Common myeloid progenitor, CD34-positive (primary cell): Measurements from ENCODE around the gene GPR107.

Experiments
- CTCF ChIA-PET: fragments of 350-600 bp; sonication (Branson Sonifier 250); formaldehyde crosslinking; loops from one replicate; lab custom pipeline; 2021; ENCODE audit warnings: antibody characterized with exemption; lab: Charles Lee
- POLR2A ChIA-PET: fragments of 350-600 bp; sonication (Branson Sonifier 250); formaldehyde crosslinking; loops from one replicate; lab custom pipeline; 2021; ENCODE audit warnings: antibody characterized with exemption; lab: Charles Lee
- DNase-seq, 3 donors: peaks; one replicate each; pipeline versions ENCODE4 v3.0.0 to v3.0.0-alpha.2; 2013
- H3K27ac ChIP-seq, 2 experiments: 1 replicate in 1 of 2; 2 replicates in 1 of 2; pipeline ENCODE4 v1.7.0; 2013; ENCODE audit warnings: inconsistent platforms in 2 of 2, low read length in 2 of 2, mild to moderate bottlenecking in 2 of 2, low read depth in 1 of 2, moderate library complexity in 1 of 2; ENCODE audit not compliant: severe bottlenecking in 2 of 2, insufficient read depth in 1 of 2, poor library complexity in 1 of 2
- H3K27me3 ChIP-seq, 5 experiments: replicated peaks in 2 of 5; 1 replicate in 3 of 5; 2 replicates in 2 of 5; pipeline versions ENCODE4 v1.6.1 to v1.7.0; 2013; ENCODE audit warnings: low read length in 4 of 5, mild to moderate bottlenecking in 2 of 5, moderate library complexity in 2 of 5, inconsistent platforms in 1 of 5; ENCODE audit not compliant: insufficient read depth in 5 of 5, control insufficient read depth in 4 of 5
- H3K36me3 ChIP-seq, 4 experiments: 1 replicate in 2 of 4; 2 replicates in 2 of 4; pipeline versions ENCODE4 v1.6.1 to v1.7.0; 2013; ENCODE audit warnings: low read length in 3 of 4, control low read depth in 1 of 4, mild to moderate bottlenecking in 1 of 4; ENCODE audit not compliant: control insufficient read depth in 4 of 4, insufficient read depth in 4 of 4
- H3K4me1 ChIP-seq, 4 experiments: 1 replicate in 3 of 4; 2 replicates in 1 of 4; pipeline versions ENCODE4 v1.6.1 to v1.7.1; 2013; ENCODE audit warnings: low read length in 3 of 4, mild to moderate bottlenecking in 3 of 4, control low read depth in 1 of 4, inconsistent platforms in 1 of 4, moderate library complexity in 1 of 4; ENCODE audit not compliant: control insufficient read depth in 4 of 4, insufficient read depth in 4 of 4; ENCODE audit errors: control extremely low read depth in 1 of 4
- H3K4me3 ChIP-seq, 7 experiments: 1 replicate in 4 of 7; 2 replicates in 3 of 7; pipeline versions ENCODE4 v1.5.1 to v1.7.0; 2013; ENCODE audit warnings: mild to moderate bottlenecking in 7 of 7, low read length in 6 of 7, moderate library complexity in 6 of 7, inconsistent platforms in 2 of 7, low read depth in 2 of 7, control low read depth in 1 of 7; ENCODE audit not compliant: insufficient read depth in 4 of 7, control insufficient read depth in 1 of 7; ENCODE audit errors: extremely low read depth in 1 of 7
- H3K9me3 ChIP-seq, 5 experiments: 1 replicate in 4 of 5; 2 replicates in 1 of 5; pipeline versions ENCODE4 v1.6.1 to v1.7.1; 2013; ENCODE audit warnings: low read length in 4 of 5, mild to moderate bottlenecking in 2 of 5, inconsistent platforms in 1 of 5, low read depth in 1 of 5, moderate library complexity in 1 of 5; ENCODE audit not compliant: control insufficient read depth in 4 of 5, insufficient read depth in 2 of 5; ENCODE audit errors: control extremely low read depth in 1 of 5
- WGBS: methylation state at CpG from one replicate; pipeline ENCODE4 v1.1.5; 2013; ENCODE audit not compliant: insufficient coverage; 5-methylcytosine and 5-hydroxymethylcytosine counted together

GPR107 gene

DNA sequence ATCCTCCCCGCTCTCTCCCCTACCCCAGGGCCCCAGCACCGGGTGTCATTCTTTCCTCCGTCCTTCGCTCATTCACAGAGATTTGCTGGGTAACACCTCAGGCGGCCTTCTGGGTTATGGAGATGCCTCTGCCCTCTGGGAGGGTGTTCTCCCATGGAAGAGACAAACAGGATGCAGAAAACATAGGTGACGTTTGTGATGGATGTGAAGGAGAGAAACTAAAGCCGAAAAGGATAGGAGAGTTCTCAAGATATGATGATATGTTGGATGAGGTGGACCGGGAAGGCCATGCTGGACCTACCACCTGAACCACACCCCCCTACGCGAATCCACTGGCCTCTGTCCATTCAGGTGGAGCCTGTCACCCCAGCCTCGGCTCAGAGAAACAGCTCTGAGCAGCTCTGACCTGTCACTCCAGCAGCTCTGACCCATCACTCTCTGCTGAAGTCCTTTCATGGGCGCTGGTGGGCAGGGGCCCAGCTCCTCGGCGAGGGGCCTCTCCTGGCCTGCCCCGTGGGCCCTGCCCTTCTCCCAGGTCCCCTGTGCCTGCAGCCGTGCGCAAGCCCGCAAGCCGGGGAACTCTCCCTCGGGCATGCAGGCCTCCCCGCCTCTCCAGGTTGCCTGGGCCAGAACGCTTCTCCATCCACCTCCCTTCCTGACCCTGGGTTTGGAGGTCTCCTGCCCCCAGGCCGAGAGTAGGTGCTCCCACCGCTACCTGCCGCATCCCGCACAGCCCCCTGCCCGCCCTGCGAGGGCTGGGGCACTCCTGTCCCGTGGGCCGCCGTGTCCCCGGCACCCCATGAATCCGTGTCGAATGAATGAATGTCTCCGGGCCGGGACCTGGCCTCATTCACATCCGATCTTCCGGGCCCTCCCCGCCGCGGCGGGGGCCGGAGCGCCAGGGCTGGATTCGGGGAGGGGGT, 117.8 kb downstream of the GPR107 start:
- no peaks in the 10 kb centered on the region for H3K36me3 ChIP-seq
- ChIA-PET CTCF (no interaction called here), POLR2A (no interaction called here)
- peak overlapping the region in 2 of 7 experiments; percentile 27 to 33 for H3K4me3 ChIP-seq
- DNase-seq: no peak
- H3K27ac ChIP-seq: no peak overlapping the region
- peaks cover 0 to 13% (median 10%) of the 10 kb centered on the region in 4 experiments for H3K4me1 ChIP-seq
- 39% methylated on average over 26 of the region's 45 CpGs for WGBS
- no peaks in the 10 kb centered on the region for H3K9me3 ChIP-seq
- H3K27me3 ChIP-seq: peaks cover 0 to 48% (median 14%) of the 10 kb centered on the region in 5 experiments

DNA sequence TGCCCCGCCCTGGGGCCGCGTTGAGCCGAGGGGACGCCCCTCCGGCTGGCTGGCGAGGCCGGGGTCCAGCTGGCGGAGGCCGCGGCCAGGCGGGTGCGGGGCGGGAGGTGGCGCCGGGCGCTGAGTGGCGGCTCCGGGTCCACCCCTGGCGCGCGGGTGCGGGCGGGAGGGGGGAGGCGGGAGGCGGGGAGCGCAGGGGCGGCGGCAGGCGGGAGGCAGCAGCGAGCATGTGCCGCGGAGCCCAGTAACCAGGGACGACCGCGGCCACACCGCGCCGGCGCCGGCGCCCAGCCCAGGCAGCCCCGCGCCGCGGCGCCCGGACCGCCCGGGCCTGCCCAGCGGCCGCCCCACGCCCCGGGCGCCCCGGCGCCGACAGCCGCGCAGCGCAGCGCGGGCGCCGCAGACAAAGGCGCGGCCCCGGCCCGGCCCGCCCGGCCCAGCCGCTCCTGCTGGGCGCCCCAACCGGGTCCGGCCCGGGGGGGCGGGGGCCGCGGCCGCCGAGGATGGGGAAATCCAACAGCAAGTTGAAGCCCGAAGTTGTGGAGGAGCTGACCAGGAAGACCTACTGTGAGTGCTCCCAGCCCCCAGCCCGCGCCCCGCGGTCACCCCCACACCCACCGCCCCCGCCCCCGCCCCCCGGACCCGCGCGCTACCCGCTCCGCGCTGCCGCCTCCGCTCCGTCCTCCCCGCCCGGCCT, 118.6 kb downstream of the GPR107 start, which contains the start of gene NCS1:
NCS1 (plus strand) TSS at position 244 of the 697 bp plus-strand sequence; CDS start at position 504, 260 bp downstream.
- no peaks in the 10 kb centered on the region for H3K9me3 ChIP-seq
- no peaks in the 10 kb centered on the region for H3K36me3 ChIP-seq
- 0% methylated on average over 38 of the region's 101 CpGs for WGBS
- peaks cover 0 to 13% (median 10%) of the 10 kb centered on the region in 4 experiments for H3K4me1 ChIP-seq
- peak within 1 kb of the TSS in 5 of 7 experiments; percentile 25 to 62 (median 40) for H3K4me3 ChIP-seq
- ChIA-PET CTCF (no interaction called here), POLR2A (no interaction called here)
- peaks cover 0 to 48% (median 12%) of the 10 kb centered on the region in 5 experiments for H3K27me3 ChIP-seq
- DNase-seq: peak; percentile 13 to 59 (median 45)
- no peak within 1 kb of the TSS for H3K27ac ChIP-seq

- ChIA-PET CTCF (interaction anchor here (1.0 to 1.1 kb wide), 2 partner anchors 32 to 168 kb away, joined by 3 read pairs; no protein-coding TSS in a partner anchor), POLR2A (no interaction called here)
- no peak overlapping the region for H3K27ac ChIP-seq
- H3K36me3 ChIP-seq: no peaks in the 10 kb centered on the region
- WGBS: 1% methylated on average over 21 of the region's 57 CpGs
- H3K9me3 ChIP-seq: no peaks in the 10 kb centered on the region
- peak; percentile 38 to 81 (median 74) for DNase-seq
- H3K4me3 ChIP-seq: peak overlapping the region in 5 of 7 experiments; percentile 3 to 62 (median 40)
- peaks cover 0 to 13% (median 10%) of the 10 kb centered on the region in 4 experiments for H3K4me1 ChIP-seq
- H3K27me3 ChIP-seq: peaks cover 0 to 48% (median 12%) of the 10 kb centered on the region in 5 experiments
These were observed 119.4 kb downstream of the GPR107 start for GRCh38 chr9:130172858-130173665.

- 88% methylated on average over 7 of the region's 9 CpGs for WGBS
- ChIA-PET POLR2A (no interaction called here), CTCF (interaction anchor here (0.8 to 1.1 kb wide), 4 partner anchors 31 to 168 kb away, joined by 3 read pairs; no protein-coding TSS in a partner anchor)
These were observed 119.9 kb downstream of the GPR107 start for GRCh38 chr9:130173666-130173983.

DNA sequence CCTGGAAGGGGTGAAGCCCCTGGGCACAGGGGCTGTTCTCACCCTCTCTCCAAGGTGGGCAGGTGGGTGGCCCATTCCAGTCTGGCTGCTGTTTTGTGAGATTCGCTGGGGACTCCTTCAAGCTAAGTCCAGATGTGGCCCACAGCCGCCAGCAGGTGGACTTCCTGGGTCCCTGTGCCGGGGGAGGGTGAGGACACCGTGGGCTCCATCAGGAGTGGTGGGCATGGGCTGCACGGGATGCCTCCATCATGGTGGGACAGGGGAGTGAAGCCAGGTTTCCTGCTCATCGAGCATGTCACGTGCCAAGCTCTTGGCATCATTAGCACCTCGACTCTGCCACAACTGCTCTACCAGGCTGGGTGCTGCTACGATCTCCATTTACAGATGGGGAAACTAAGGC, 120.3 kb downstream of the GPR107 start:
- H3K36me3 ChIP-seq: no peaks in the 10 kb centered on the region
- peaks cover 0 to 47% (median 13%) of the 10 kb centered on the region in 5 experiments for H3K27me3 ChIP-seq
- CTCF ChIA-PET: interaction anchor here (0.8 to 1.1 kb wide), 4 partner anchors 32 to 167 kb away, joined by 3 read pairs; no protein-coding TSS in a partner anchor
- no peak overlapping the region for H3K4me3 ChIP-seq
- no peaks in the 10 kb centered on the region for H3K9me3 ChIP-seq
- no peak overlapping the region for H3K27ac ChIP-seq
- POLR2A ChIA-PET: no interaction called here
- 91% methylated on average over 9 of the region's 9 CpGs for WGBS
- peaks cover 0 to 13% (median 10%) of the 10 kb centered on the region in 4 experiments for H3K4me1 ChIP-seq
- DNase-seq: no peak

More at GRCh38 chr9:130173666-130173983, 119.9 kb downstream of the GPR107 start:
- peaks cover 0 to 48% (median 13%) of the 10 kb centered on the region in 5 experiments for H3K27me3 ChIP-seq
- H3K36me3 ChIP-seq: no peaks in the 10 kb centered on the region
- H3K9me3 ChIP-seq: no peaks in the 10 kb centered on the region
- no peak overlapping the region for H3K27ac ChIP-seq
- no peak for DNase-seq
- H3K4me3 ChIP-seq: no peak overlapping the region
- peaks cover 0 to 13% (median 10%) of the 10 kb centered on the region in 4 experiments for H3K4me1 ChIP-seq

GRCh38 chr9:130174920-130175321, 121.2 kb downstream of the GPR107 start:
- H3K4me1 ChIP-seq: peaks cover 0 to 13% (median 10%) of the 10 kb centered on the region in 4 experiments

More at GRCh38 chr9:130174920-130175321, 121.2 kb downstream of the GPR107 start:
- H3K4me3 ChIP-seq: no peak overlapping the region
- ChIA-PET POLR2A (no interaction called here), CTCF (no interaction called here)
- DNase-seq: no peak
- H3K27ac ChIP-seq: no peak overlapping the region
- 89% methylated on average over 8 of the region's 8 CpGs for WGBS
- peaks cover 0 to 42% (median 13%) of the 10 kb centered on the region in 5 experiments for H3K27me3 ChIP-seq
- no peaks in the 10 kb centered on the region for H3K36me3 ChIP-seq
- no peaks in the 10 kb centered on the region for H3K9me3 ChIP-seq
